HK-2 (cell line): ENCODE measurements around the gene GRID2IP.

ENCODE experiments used
- DNase-seq: peaks from one replicate; pipeline ENCODE4 v3.0.0-alpha.2; 2018; ENCODE audit not compliant: unreplicated experiment

Gene GRID2IP

DNA sequence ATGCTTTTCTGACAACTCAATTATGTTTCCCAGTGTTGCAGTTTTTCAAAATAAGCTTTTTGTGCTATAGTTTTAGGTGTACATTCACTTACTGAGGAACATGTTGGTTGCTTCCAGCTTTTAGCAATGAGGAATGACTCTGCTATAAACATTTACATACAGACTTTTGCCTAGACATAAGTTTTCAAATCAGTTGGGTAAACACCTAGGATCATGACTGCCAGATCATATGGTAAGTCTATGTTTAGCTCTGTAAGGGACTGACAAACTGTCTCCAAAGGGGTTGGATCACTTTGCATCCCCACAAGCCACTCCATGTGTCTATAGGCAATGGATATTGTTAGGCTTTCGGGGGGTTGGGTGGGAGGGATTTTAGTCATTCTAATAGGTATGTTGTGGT is 10.8 kb upstream of the GRID2IP start:
- no peak for DNase-seq

DNA sequence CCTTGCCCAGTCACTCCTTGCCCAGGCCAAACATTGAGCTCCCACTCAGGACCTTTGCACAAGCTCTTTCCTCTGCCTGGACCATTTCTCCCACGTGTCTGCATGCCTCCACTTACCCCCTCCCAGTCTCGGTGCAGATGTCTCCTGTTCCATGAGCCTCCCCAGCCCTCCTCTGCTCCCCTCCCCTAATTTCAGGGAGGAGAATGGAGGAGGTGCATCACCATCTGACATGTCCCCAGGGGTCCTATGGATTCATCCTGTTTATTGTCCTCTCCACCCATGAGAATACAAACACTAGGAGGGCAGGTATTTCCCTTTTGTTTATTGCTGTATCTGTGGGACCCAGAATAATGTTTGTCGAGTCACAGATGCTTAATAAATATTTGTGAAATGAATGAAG is 8.6 kb upstream of the GRID2IP start:
- no peak for DNase-seq

DNA sequence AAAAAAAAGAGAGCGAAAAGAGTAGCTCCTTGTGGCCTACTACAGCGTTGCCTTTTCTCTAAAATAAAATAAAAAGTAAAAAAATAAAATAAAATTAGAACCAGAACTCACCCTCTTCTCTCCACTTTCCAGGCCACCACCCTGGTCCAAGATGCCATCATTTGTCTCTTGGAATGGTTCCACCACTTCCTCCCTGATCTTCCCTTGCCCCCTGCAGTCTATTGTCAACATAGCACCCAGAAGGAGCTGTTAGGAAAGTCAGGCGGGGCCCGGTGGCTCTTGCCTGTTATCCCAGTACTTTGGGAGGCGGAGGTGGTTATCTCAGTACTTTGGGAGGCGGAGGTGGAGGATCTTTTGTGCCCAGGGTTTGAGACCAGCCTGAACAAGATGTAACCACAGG is 7.6 kb upstream of the GRID2IP start:
- peak; percentile 35 for DNase-seq

DNA sequence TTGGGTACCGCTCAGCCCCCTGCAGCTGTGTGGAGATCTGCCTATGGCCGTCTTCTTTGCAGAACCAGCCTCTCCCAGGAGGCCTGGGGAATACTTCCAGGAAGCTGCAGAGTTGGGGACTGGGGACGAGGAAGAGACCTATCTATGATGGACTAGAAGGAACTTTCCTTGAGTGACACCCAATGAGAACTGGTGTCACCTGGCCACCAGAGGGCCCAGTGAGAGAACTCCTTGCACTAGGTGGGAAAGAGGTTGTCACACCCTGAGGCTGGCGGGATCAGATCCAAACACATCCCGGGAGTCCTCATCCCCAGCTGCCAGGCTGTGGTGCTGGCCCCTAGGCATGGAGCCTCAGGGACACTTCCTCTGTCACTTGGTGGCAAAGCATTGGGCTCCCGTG is 4.9 kb upstream of the GRID2IP start:
- no peak for DNase-seq

DNA sequence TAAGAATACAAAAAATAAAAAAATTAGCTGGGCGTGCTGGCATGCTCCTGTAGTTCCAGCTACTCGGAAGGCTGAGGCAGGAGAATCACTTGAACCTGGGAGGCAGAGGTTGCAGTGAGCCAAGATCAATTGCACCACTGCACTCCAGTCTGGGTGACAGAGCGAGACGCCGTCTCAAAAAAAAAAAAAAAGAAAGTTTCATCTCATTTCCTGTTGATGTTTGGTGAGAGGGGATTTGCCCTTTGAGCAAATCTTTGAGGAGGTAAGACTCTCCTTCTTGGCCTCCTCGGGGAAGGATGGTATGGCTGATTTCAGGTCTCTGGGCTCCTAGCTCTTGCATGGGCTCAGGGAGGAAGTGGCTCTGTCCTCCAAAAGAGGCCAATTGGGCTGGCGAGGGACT is 3.6 kb upstream of the GRID2IP start:
- no peak for DNase-seq

DNA sequence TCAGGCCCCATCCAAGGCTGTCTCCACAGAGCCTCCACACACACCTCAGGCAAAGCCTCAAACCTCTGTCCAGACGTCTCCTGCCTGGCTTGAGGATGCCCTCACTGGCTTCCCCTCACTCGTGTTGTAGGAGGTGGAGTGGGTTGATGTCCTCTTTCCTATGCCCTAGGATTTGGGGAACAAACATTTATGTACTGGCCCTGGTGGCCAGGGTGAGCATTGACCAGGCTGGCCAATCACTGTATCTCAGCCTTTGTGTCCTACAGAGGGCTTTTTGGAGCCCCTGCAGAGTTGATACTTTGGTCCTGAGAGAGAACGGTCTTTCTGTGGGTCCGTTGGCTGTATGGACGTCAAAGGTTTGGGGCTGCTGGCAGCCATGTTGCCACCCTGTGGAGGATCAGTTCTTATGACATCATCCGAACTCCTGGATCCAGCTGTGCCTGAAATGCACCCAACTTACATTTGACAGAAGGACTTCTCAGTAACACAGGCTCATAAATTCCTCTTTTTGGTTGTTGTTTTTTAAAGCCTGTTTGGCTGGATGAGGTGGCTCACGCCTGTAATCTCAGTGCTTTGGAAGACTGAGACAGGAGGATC is 2.3 kb upstream of the GRID2IP start:
- DNase-seq, result no peak

DNA sequence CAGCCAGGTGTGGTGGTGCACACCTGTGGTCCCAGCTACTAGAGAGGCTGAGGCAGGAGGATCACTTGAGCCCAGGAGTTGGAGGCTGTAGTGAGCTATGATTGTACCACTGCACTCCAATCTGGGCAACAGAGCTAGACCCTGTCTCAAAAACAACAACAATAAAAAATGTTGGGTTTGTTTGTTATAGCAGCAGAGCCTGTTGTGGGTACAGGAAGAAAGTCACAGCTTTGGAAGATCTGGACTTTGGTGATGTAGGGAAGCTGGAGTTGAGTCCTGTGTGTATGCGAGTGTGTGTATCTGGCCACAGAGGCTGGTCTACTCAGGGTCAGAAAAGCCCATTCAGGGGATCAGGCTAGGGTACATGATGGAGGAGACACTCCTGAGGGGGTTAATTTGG is 3.9 kb downstream of the GRID2IP start:
- no peak for DNase-seq

DNA sequence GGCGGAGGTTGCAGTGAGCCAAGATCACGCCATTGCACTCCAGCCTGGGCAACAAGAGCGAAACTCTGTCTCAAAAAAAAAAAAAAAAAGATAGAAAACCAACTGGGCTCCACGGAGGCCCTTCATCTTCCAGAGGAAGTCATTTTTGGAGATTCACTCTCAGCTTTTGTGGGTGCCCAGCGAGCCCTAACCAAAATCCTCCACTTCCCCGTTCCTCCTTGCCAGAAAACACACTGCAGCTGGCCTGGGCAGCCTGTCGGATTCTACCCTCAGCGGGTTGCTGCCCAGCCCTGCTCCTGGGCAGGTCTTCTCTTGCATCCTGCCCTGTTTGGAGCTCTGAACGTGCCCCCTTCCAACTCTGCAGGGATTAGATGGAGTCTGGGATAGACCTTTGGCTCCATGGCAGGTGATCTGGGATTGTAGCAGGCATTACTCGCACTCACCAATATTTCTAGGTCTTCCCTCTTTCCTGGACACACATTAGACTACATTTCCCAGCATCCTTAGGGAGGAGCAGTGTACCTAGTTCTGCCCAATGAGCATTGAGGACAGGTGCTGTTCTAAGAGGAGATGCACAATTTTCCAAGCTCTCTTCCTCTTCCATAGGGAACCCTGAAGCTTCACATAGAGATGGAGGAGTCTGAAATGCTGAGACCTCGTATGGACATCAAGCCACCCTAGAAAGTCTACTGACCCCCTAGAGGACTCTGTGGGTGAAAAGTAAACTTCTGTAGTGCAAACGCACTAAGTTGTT is 4.6 kb downstream of the GRID2IP start:
- DNase-seq, result no peak

DNA sequence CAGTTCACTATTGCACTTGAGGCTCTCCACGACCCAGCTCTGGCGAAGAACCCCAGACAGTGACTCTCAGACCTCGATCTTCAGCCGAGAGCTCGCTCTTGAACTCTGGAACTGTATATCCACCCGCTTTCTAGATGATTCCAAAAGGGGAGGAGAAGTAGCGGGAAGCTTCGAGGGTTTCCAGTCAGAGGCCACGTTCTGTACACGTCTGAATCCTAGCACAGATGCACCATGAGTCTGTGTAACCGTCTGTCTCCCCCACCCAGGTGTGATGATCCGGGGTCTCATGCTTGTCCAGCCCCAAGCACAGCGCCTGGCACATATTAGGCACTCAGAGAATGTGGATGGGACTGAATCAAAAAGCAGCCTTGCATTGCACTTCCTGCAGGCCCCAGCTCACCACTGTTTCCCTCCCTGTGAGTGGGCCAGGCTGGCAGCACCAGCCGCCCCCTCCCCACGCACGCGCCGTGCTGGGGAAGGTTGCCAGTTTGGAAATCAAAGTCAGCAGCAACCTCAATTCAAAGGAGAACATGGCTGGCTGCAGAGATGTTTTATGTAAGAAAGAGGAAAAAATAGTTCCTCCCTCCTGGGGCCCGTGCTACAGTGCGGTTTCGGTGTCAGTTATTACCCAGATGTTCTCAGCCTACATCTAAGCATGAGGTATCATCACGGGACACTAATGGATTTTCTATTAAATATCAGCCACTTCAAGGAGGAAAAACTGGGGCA is 5.7 kb downstream of the GRID2IP start:
- DNase-seq, result no peak

DNA sequence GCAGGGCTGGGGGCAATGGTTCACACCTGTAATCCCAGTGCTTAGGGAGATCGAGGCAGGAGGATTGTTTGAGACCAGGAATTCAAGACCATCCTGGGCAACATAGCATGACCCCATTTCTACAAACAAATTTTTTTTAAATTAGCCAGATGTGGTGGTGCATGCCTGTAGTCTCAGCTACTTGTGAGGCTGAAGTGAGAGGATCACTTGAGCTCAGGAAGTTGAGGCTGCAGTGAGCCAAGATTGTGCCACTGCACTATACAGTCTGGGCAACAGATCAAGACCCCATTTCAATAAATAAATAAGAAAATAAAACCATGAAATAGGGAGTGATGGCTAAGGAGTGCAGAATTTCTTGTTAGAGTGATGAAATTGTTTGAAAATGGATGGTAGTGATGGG is 8.9 kb downstream of the GRID2IP start:
- DNase-seq, result no peak

DNA sequence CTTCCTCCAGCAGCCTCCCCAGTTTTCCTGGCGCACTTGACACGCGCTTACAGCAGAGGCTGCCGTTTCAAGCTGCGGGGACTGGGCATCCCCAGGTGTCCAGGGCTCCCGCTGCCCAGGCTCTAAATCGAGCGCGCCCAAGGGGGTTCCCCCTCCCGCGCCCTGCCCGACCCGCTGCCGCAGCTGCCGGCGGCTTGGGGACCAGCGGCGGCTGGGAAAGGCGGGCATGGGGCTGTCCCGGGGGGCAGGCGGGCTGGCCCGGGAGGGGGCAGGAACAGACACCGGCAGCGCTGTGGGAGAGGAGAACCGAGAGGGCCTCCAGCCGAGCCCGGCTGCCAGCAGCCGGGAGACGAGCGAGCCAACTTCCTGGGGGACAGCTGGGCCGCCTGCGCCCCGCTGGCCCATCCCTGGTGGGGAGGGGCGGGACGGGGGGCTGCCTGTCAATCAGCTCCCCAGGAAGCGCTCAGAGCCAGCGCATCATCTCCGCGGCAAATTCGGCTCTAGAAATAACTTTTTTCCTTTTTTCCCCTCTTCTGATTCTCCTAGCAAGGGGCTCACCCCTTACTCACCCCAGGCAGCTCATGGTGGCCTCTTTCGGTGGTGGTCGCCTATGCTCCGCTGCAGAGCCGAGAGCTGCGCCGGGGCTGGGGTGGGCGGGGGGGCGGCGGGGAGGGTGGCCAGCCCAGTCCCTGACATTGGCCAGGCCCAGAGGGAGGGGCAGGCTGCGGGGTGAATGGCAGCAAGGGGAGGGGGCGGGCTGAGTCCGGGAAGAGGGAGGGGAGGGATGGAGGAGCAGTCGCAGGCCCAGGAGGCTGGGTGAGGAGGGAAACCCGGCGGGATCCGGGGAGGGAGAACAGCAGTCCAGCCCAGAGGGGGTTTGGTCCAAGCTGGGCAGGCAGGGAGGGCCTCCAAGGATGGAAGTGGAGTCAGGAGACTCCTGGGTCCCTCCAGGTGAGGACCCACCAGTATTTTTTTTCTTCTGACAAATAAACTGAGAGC is 14.7 kb downstream of the GRID2IP start:
- DNase-seq, result no peak

DNA sequence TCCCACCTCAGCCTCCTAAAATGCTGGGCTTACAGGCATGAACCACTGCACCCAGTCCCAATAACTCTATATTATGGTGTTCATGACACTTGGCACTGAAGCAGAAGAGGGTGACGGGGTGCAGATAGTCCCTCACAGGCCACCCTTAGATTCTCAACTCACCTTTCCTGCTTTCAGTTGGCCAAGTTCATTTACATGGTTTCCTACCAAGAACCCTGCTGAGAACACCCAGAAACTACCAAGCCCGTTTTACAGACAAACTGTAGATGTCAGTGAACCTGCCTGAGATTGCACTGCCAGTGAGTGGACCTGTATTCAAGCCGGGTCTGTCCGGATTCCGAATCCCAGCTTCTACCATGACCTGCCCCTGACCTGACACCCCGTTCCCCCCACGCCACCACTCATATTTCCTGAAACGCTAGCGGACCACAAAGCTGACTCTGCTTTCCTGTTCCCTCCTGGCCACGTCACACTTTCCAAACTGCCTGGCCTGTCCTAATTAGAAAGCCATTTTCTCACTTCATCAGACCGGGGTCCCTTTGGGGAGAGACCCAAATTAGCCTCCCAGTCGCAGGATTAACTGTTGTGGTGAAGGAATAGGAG is 17.3 kb downstream of the GRID2IP start:
- no peak for DNase-seq

DNA sequence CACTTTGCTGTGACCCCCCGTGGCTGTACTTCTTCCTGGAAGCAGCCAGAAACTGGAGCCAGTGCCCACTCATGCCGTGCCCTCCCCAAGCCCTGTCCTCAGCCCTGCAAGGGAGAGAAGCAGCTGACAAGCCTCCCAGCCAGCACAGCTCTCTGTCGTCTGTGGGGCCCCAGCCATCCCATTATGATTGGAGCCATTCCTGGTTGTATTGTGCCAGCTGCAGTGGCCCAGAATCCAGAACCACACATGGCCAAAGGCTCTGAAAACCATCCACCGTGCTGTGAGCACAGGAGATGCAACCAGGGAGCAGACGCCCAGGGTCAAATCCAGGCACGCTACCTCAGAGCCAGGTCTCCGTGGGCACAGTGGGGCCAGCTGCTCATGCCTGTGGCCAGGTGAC is 18.7 kb downstream of the GRID2IP start:
- no peak for DNase-seq

DNA sequence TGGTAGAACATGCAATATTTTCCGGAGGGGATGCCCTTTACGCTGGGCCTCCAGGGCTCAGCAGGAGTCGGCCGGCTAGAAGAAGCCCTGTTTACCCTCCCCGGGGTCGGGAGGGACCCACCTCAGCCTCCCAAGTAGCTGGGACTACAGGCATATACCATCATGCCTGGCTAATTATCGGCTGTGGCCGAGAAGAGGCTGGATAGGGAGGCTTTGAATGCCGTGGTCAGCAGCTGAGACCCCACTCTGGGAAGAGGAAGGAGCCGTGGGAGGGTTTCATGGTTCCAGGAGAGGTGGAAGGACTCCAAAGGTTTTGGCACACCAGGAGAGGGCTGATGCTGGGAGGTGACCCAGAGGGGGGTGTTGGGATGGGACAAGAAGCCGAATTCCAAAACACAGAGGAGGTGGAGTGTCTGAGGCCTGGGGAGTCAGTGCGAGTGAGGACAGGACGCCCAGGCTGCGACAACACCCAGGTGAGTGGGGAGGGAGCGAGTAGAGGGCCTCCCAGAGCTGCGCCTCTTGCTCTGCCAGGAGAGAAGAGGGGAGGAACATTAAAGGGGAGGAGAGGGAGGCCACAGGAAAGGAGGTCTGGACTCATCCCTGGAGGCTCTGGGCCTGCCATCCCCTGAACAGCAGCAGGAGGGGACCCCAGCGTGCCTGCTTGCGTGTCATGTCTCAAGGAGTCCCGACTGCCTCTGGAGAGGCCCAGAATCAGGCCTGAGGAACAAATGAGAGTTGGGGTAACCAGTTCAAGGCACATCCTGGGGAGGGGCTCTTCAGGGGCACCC is 19.6 kb downstream of the GRID2IP start:
- DNase-seq, result no peak

DNA sequence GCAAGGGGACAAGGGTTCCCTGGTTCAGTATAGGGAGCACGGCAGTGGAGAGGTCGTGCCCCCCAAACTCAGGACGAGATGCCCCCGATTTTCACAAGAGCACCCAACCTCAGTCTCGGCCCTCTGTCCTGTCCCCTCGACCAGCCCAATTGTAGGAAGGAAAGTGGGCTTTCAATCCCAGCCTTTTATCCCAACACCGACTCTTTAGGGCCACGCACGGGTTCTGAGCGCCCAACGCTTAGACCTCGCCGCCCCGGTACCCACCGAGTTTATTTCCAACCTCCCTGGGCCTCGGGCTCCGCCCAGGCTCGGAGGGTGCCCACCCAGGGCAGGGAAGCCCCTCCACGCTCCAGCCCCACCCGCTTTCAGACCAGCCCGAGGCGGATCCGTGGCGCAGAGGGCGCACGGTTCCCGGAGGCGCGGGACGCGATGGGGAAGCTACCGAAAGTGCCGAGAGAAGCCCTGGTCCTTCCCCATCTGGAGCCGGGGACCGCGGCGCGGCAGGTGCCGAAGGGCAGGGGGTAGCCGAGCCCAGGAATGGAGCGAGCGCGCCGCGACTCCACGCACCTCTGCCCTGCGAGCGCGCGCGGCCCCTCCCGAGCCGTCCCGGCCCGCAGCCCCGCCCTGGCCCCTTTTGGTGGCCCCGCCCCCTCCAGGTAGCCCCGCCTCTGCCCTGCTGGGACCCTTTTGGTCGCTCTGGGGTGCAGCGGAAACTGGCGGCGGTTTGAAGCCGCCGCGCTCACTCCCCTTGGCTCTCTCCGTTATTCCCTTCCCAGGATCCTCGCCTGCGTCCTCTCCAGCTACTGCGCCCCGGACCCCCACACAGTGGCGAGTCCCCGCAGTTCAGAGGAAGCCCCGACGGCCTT is 20.4 kb downstream of the GRID2IP start:
- DNase-seq, result no peak

DNA sequence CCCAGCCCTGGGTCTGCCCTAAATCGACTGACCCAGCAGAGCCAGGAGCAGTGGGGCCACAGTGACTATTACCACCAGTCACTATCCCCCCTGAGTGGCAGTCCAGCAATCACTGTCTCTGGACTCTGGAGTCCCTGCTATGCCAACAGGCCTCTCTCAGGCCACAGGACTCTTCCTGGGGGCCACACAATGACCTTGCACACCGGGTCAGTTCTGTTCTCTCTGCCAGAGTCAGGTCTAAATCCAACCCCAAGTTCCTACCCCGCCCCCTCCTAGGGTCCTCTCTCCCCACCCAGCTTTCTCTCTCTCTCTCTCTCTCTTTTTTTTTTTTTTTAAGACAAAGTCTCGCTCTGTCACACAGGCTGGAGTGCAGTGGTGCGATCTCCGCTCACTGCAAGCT is 21.6 kb downstream of the GRID2IP start:
- no peak for DNase-seq

DNA sequence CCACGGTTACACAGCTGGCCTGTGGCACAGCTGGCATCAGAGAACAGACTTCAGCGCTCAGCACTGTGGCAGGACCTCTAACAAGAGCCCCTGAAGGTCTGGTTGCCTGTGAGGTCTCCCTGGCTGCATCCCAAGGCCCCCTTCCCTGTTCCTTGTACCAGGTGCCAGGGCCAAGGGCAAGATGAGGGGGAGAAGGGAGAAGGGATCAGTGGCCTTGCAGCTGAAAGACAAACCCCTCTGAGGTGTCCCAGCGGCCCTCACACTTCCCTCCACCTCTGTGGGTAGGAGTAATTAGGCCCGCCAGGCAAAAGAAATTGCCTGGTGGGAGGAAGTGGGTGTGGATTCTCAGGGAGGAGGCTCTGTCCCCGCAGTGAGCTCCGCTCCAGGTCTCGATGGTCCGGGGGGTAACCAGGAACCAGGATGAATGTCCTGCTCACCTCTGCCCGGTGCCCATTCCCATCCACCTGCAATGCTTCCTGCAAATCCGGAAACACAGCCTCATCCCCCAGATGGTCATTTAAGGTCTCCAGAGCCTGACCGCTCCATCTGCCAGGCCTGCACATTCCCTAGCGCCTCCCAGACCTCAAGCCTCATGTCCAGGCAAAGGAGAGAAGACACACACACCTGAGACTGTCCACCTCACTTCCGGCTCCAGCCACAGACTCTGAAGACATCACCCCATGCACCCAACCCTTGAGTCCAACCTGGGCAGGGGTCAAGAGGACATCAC is 22.7 kb downstream of the GRID2IP start:
- no peak for DNase-seq

DNA sequence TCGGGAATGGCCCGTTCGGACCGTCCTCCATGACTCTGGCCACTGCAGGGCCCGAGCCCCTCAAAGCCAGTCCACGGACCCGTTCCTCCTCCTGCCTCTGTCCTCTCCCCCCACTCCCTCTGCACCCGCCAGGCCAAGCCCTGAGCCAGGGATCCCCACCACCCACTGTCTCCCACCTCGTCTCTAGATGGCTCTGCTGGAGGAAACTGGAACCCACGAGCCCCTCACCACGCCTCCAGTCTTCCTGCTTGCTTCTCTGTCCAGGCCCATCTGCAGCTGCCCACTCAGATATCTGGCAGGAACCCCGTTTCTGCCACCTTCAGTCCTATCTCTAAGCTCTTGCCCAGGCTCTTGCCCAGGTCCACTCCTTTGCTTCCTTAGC is 24.3 kb downstream of the GRID2IP start:
- no peak for DNase-seq
